AG04450 (cell line): Measurements from ENCODE around the gene C1QTNF8. TPM values are rescaled to one million over a fixed set of nuclear protein-coding genes. Genes with fewer than 3 reads are reported as not detected.

ENCODE experiments used
- CTCF ChIA-PET: fragments of 300-600, 350-600 bp; formaldehyde crosslinking; extraction: SDS; loops from one replicate; lab custom pipeline; 2022; ENCODE audit warnings: antibody characterized with exemption, inconsistent platforms; lab: Charles Lee
- POLR2A ChIA-PET: fragments of 350-600 bp; formaldehyde crosslinking; extraction: SDS; loops from one replicate; lab custom pipeline; 2021; ENCODE audit warnings: antibody characterized with exemption, inconsistent platforms; lab: Yijun Ruan, JAX
- DNase-seq: peaks from one replicate; pipeline ENCODE4 v3.0.0-alpha.2; 2011; ENCODE audit warnings: low read depth, low spot score
- H3K27ac ChIP-seq: one replicate; pipeline ENCODE4 v1.5.1; 2012; ENCODE audit warnings: low read depth, low read length, control low read depth
- H3K27me3 ChIP-seq: one replicate; pipeline ENCODE4 v1.6.0; 2012; ENCODE audit warnings: low read length; ENCODE audit not compliant: control insufficient read depth, insufficient read depth
- H3K4me3 ChIP-seq: 2 replicates; pipeline ENCODE4 v1.5.1; 2011; ENCODE audit warnings: mild to moderate bottlenecking, low read depth, low read length, control low read depth
- H3K9me3 ChIP-seq: 2 replicates; pipeline ENCODE4 v1.5.1; 2012; ENCODE audit warnings: low read length; ENCODE audit not compliant: control insufficient read depth, insufficient read depth
- CTCF ChIP-seq: IDR thresholded peaks from 2 replicates; pipeline ENCODE4 v1.5.1; 2011; ENCODE audit warnings: low read depth, low read length, control low read depth, inconsistent platforms
- polyA plus RNA-seq: library from polyadenylated mRNA; depleted of rRNA; stranded (reverse); fragments of >200 nt; gene quantifications from 2 replicates; pipeline ENCODE4 v1.2.3, GENCODE V29; 2011

The C1QTNF8 gene
- polyA plus RNA-seq, 1 experiment, result not detected

GRCh38 chr16:1142911-1143310 is 46.9 kb upstream of the C1QTNF8 start:
- CTCF ChIA-PET, result no interaction called here
- H3K9me3 ChIP-seq, result peaks cover 3% of the 10 kb centered on the region; the same call in 1 of the 2 replicates
- no peak overlapping the region for H3K4me3 ChIP-seq
- H3K27me3 ChIP-seq, result peaks cover 4% of the 10 kb centered on the region
- H3K27ac ChIP-seq, result no peak overlapping the region
- no peak for DNase-seq
- POLR2A ChIA-PET, result interaction anchor here (0.6 kb wide), 1 partner anchor 235 kb away, joined by 3 read pairs; no protein-coding TSS in a partner anchor
- TF ChIP-seq CTCF, result no peak

DNA sequence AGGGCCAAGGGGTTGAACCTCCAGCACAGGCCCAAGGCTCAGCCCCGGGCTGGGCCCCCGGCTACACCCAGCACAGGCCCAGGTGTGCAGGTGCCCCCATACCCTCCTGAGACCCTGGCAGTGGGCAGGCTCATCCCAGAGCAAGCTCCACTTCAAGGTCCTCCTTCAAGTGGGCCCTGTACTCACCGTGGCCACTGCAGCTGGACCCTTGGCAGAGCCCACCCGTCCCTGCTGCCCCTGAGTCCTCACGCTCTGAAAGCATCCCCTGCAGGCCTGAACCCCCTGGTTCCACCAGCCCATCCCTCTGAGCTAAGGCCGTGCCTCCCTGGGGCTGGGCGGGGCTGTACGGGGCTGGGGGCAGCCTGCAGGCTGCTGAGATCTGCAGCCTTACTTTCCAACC is 45.7 kb upstream of the C1QTNF8 start:
- no peak for TF ChIP-seq CTCF
- no peak for DNase-seq
- no peak overlapping the region for H3K27ac ChIP-seq
- no peak overlapping the region for H3K4me3 ChIP-seq
- CTCF ChIA-PET, result no interaction called here
- H3K9me3 ChIP-seq, result peaks cover 3% of the 10 kb centered on the region; the same call in 1 of the 2 replicates
- POLR2A ChIA-PET, result no interaction called here
- H3K27me3 ChIP-seq, result peaks cover 4% of the 10 kb centered on the region

GRCh38 chr16:1141191-1141590 is 45.1 kb upstream of the C1QTNF8 start:
- Histone ChIP-seq H3K27me3 (peaks cover 4% of the 10 kb centered on the region), H3K27ac (no peak overlapping the region), H3K4me3 (no peak overlapping the region), H3K9me3 (no peaks in the 10 kb centered on the region; the same call in 1 of the 2 replicates)
- POLR2A ChIA-PET, result no interaction called here
- no peak for TF ChIP-seq CTCF
- DNase-seq, result no peak
- CTCF ChIA-PET, result no interaction called here

DNA sequence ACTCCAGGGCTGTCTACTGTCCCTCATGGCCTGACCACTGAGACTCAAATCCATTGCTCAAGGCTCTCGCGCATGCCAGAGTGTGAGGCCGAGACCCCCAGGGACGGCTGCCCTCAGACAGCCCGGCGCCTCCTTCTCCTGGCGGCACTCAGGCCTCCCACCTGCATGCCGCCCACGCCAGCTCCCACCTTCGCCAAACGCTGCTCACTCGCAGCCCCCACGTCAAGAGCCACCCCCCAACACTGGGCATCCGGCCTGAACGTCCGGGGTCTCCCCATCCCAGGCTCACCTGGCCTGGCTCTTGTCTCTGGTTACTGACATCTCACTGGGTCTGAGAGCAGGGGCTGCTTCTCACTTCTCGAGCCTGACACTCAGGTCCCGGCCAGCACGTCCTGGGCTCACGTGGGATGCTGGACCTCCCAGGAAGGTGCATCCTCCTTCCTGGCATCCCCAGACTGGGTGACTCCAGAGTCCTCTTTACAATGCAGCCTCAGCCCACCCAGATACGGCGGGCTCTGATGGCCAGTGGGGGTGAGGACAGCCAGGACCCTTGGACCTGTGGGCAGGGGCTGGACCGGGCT is 44.6 kb upstream of the C1QTNF8 start:
- Histone ChIP-seq H3K9me3 (no peaks in the 10 kb centered on the region; the same call in 1 of the 2 replicates), H3K27ac (no peak overlapping the region), H3K4me3 (no peak overlapping the region), H3K27me3 (peaks cover 4% of the 10 kb centered on the region)
- DNase-seq, result no peak
- POLR2A ChIA-PET, result no interaction called here
- CTCF ChIA-PET, result no interaction called here
- no peak for TF ChIP-seq CTCF

DNA sequence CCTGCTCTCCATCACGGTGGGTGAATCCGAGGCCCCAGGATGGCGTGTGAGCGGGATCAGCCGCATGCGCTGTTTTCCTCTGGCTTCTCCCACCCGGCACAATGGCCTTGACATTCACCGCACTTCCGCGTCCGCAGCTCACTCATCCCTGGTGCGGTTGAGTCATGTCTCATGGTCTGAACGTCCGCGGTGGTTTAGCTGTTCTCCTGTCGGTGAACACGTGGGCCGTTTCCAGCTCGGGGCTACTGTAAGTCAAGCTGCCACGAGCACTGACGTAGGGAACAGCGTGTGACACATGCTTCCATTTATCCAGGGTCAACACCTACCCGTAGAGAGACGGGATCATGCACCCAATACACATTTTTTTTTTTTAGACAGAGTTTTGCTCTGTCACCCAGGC is 41.6 kb upstream of the C1QTNF8 start:
- CTCF ChIA-PET, result no interaction called here

More for the DNA sequence above, 41.6 kb upstream of the C1QTNF8 start:
- Histone ChIP-seq H3K27me3 (peaks cover 3% of the 10 kb centered on the region), H3K4me3 (no peak overlapping the region), H3K9me3 (no peaks in the 10 kb centered on the region; the same call in 1 of the 2 replicates), H3K27ac (no peak overlapping the region)
- no peak for DNase-seq
- TF ChIP-seq CTCF, result no peak
- POLR2A ChIA-PET, result no interaction called here
